ENCODE measurements around the gene NIFK. TPM values are rescaled to one million over a fixed set of nuclear protein-coding genes. Genes with fewer than 3 reads are reported as not detected.
"Not testable (repeated sequence)": the region's sequence is repeated elsewhere in the genome, so short reads cannot be mapped to it uniquely, and the experiment has no call there.

NIFK gene
- total RNA-seq, 2 donors from 2014 or later: 13.3 to 14.9 TPM

DNA sequence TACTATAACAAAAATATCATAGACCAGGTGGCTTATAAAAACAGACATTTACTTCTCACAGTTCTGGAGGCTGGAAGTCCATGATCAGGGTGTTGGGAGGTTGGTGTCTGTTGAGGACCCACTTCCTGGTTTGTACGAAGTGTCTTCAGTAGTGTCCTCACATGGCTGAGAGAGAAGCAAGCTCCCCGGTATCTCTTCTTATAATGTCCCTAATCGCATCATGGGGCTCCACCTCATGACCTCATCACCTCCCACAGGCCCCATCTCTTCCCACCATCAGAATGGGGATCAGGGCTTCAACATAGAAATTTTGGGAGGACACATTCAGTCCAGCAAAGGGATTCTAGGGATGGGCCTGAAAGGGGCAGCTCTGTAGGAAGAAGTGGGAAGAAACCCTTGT is 4.8 kb upstream of the NIFK start:
- TF ChIP-seq, protein P1, sequence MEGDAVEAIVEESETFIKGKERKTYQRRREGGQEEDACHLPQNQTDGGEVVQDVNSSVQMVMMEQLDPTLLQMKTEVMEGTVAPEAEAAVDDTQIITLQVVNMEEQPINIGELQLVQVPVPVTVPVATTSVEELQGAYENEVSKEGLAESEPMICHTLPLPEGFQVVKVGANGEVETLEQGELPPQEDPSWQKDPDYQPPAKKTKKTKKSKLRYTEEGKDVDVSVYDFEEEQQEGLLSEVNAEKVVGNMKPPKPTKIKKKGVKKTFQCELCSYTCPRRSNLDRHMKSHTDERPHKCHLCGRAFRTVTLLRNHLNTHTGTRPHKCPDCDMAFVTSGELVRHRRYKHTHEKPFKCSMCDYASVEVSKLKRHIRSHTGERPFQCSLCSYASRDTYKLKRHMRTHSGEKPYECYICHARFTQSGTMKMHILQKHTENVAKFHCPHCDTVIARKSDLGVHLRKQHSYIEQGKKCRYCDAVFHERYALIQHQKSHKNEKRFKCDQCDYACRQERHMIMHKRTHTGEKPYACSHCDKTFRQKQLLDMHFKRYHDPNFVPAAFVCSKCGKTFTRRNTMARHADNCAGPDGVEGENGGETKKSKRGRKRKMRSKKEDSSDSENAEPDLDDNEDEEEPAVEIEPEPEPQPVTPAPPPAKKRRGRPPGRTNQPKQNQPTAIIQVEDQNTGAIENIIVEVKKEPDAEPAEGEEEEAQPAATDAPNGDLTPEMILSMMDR (IDR thresholded peaks at IDR 0.05): no peak
- Histone ChIP-seq H3K27me3 (no peaks in the 10 kb centered on the region), H3K9me3 (no peaks in the 10 kb centered on the region)

DNA sequence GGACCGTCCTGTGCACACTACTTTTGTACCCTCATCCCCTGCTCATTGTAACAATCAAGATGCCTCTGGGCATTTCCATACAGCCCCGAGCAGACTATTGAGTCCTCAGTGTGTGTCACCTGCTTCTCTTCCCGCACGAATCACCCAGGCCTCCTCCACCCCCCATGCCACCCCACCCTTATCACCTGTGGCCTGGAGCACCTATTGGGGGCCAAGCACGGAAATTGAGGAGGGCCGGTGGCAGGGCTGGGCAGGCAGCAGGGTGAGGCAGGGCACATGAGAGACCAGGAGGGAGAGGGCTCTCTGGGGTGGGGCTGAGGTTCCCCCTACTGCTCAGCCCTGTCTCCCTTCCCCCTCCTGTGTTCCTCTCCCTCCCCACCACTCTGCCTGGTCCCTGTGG is 4.3 kb upstream of the NIFK start:
- H3K27ac ChIP-seq: no peak overlapping the region
- H3K27me3 ChIP-seq: no peaks in the 10 kb centered on the region
- H3K9me3 ChIP-seq: no peaks in the 10 kb centered on the region
- DNase-seq (ENCODE audit: low spot score): no peak
- H3K4me3 ChIP-seq: no peak overlapping the region
- TF ChIP-seq, protein P1 (IDR thresholded peaks at IDR 0.05): no peak
- no peaks in the 10 kb centered on the region for H3K36me3 ChIP-seq
- H3K4me1 ChIP-seq: peaks cover 0 to 4% of the 10 kb centered on the region in 2 donors

More for the DNA sequence above, 4.8 kb upstream of the NIFK start:
- DNase-seq (ENCODE audit: low spot score): no peak
- H3K4me3 ChIP-seq: no peak overlapping the region
- no peaks in the 10 kb centered on the region for H3K36me3 ChIP-seq
- no peaks in the 10 kb centered on the region for H3K4me1 ChIP-seq
- H3K27ac ChIP-seq: no peak overlapping the region

DNA sequence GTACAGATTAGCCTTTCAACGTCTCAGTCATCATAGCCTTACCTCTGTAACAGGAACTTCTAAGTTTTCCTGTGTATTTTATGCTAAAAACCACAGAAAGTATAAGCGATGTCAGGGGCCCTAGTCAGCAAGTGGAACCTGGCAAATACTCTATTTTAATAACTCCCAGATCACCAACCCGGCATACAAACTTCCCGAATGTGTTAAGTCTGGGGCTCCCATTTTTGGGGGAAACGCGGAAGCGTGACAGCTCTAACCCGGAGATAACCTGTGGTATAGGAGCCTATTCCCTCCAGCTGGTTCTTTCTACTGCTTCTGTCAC is 574 bp downstream of the NIFK start:
- Histone ChIP-seq H3K9me3 (no peaks in the 10 kb centered on the region), H3K4me3 (peak overlapping the region; percentile 79 to 91), H3K36me3 (peaks cover 20% of the 10 kb centered on the region), H3K27ac (peak overlapping the region; percentile 53 to 82), H3K4me1 (peaks cover 0 to 12% of the 10 kb centered on the region in 2 donors), H3K27me3 (no peaks in the 10 kb centered on the region)
- no peak for DNase-seq (ENCODE audit: low spot score)
- TF ChIP-seq, protein P1 (IDR thresholded peaks at IDR 0.05): no peak

DNA sequence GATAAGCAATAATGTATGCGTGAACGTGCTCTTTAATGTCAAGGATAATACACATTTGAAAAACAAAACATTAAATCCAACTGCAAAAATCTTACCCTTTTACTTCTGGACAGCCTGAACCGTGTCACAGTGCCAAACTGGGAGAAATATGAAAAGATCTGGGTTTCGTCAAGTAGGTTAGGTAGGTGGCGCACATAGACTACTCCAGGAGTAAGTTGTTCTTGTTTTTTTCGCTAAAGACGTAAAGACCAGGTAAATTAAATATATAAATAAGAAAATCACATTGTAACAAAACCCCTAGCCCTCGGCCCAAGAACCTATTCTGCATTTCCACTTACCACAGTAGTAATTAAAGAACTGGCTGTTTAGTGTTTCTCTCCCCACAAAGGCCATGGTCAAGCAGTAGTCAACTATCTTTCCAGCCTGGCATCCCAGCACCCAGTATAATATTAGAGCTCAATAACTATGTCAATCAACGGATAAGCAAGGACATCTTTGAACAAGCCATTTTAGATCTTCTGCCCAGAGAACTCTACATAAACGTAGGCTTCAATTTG is 1.1 kb downstream of the NIFK start:
- peak overlapping the region in 1 of 2 donors; percentile 82 for H3K27ac ChIP-seq
- H3K4me3 ChIP-seq: peak overlapping the region; percentile 79 to 91
- TF ChIP-seq, protein P1 (IDR thresholded peaks at IDR 0.05): no peak
- no peak for DNase-seq (ENCODE audit: low spot score)
- peaks cover 0 to 12% of the 10 kb centered on the region in 2 donors for H3K4me1 ChIP-seq
- peaks cover 23% of the 10 kb centered on the region for H3K36me3 ChIP-seq
- H3K9me3 ChIP-seq: no peaks in the 10 kb centered on the region
- H3K27me3 ChIP-seq: no peaks in the 10 kb centered on the region

DNA sequence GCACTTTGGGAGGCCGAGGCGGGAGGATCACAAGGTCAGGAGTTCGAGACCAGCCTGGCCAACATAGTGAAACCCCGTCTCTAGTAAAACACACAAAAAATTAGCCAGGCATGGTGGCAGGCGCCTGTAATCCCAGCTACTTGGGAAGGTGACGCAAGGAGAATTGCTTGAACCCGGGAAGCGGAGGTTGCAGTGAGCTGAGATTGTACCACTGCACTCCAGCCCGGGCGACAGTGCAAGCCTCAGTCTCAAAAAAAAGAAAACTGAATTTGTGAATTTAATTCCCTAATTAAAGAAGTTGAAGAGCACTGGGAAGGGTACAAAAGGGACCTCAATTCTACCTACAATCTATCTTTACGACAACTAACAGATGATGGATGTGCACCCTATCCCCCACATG is 2.1 kb downstream of the NIFK start:
- not testable (repeated sequence) for DNase-seq (ENCODE audit: low spot score); H3K27ac ChIP-seq; H3K9me3 ChIP-seq; H3K27me3 ChIP-seq; H3K4me3 ChIP-seq
- Histone ChIP-seq H3K36me3 (peaks cover 34% of the 10 kb centered on the region), H3K4me1 (peaks cover 0 to 12% of the 10 kb centered on the region in 2 donors)

DNA sequence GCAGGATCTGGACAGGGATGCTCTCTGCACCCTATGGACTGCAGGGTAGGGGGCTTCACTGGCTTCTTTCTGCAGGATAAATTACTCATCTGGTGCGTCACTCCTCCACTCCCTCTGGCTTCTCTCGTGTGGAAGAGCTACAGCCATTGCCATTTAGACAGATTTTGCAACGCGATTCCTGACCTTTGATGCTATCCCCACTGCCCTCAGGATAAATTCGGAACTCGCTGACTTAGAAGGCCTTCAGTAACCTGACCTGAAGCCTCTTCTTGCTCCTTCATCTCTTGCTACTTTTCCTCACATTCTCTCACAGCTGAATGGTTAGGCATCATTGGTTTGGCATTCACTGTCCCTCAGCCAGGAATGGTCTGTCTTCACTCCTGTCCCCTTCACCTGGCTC is 5.3 kb downstream of the NIFK start:
- TF ChIP-seq, protein P1 (IDR thresholded peaks at IDR 0.05): no peak
- no peaks in the 10 kb centered on the region for H3K27me3 ChIP-seq
- no peak overlapping the region for H3K27ac ChIP-seq
- peaks cover 61% of the 10 kb centered on the region for H3K36me3 ChIP-seq
- peaks cover 0 to 12% of the 10 kb centered on the region in 2 donors for H3K4me1 ChIP-seq
- no peak for DNase-seq (ENCODE audit: low spot score)
- H3K9me3 ChIP-seq: no peaks in the 10 kb centered on the region
- no peak overlapping the region for H3K4me3 ChIP-seq

Data from right atrium auricular region (tissue), 2 donors.